Epithelial cell of prostate (primary cell): ENCODE data around the gene TRIM67.
"Not testable (repeated sequence)": the region's sequence is repeated elsewhere in the genome, so short reads cannot be mapped to it uniquely, and the experiment has no call there.

Source experiments
- DNase-seq: peaks from one replicate; pipeline ENCODE4 v3.0.0-alpha.2; 2011; ENCODE audit warnings: low read depth, low spot score
- H3K27ac ChIP-seq: fragments of 450-650 bp; 2 replicates; pipeline ENCODE4 v1.5.1; 2017; ENCODE audit warnings: mild to moderate bottlenecking

The TRIM67 gene

GRCh38 chr1:231155808-231156207 lies 6.0 kb upstream of the TRIM67 start:
- no peak overlapping the region for H3K27ac ChIP-seq
- no peak for DNase-seq

- DNase-seq = no peak
- no peak overlapping the region for H3K27ac ChIP-seq
Measured at GRCh38 chr1:231157311-231157710, 4.5 kb upstream of the TRIM67 start.

GRCh38 chr1:231158141-231158540 lies 3.7 kb upstream of the TRIM67 start:
- DNase-seq, H3K27ac ChIP-seq: not testable (repeated sequence)

GRCh38 chr1:231159202-231159962 lies 2.5 kb upstream of the TRIM67 start:
- DNase-seq = no peak
- H3K27ac ChIP-seq = no peak overlapping the region

- DNase-seq = no peak
- H3K27ac ChIP-seq = no peak overlapping the region
Measured at GRCh38 chr1:231159963-231160761, 1.7 kb upstream of the TRIM67 start.

GRCh38 chr1:231160895-231161666 lies 777 bp upstream of the TRIM67 start:
- no peak overlapping the region for H3K27ac ChIP-seq
- no peak for DNase-seq

GRCh38 chr1:231162297-231162969 lies 575 bp downstream of the TRIM67 start:
- H3K27ac ChIP-seq = no peak overlapping the region
- DNase-seq = no peak

GRCh38 chr1:231162970-231163829 lies 1.3 kb downstream of the TRIM67 start:
- no peak overlapping the region for H3K27ac ChIP-seq
- DNase-seq = no peak

GRCh38 chr1:231163830-231164427 lies 2.1 kb downstream of the TRIM67 start:
- no peak overlapping the region for H3K27ac ChIP-seq
- no peak for DNase-seq

GRCh38 chr1:231165371-231165770 lies 3.5 kb downstream of the TRIM67 start:
- no peak for DNase-seq
- H3K27ac ChIP-seq = no peak overlapping the region

GRCh38 chr1:231166398-231166797 lies 4.5 kb downstream of the TRIM67 start:
- DNase-seq = no peak
- no peak overlapping the region for H3K27ac ChIP-seq

GRCh38 chr1:231170875-231171274 lies 9.0 kb downstream of the TRIM67 start:
- DNase-seq = no peak
- no peak overlapping the region for H3K27ac ChIP-seq

- DNase-seq = peak; percentile 75
- no peak overlapping the region for H3K27ac ChIP-seq
Measured at GRCh38 chr1:231171623-231172197, 9.9 kb downstream of the TRIM67 start.

GRCh38 chr1:231172411-231172810 lies 10.6 kb downstream of the TRIM67 start:
- no peak for DNase-seq
- H3K27ac ChIP-seq = no peak overlapping the region

GRCh38 chr1:231176421-231176820 lies 14.6 kb downstream of the TRIM67 start:
- H3K27ac ChIP-seq = no peak overlapping the region
- DNase-seq = no peak

- H3K27ac ChIP-seq = no peak overlapping the region
- no peak for DNase-seq
Measured at GRCh38 chr1:231177226-231177625, 15.4 kb downstream of the TRIM67 start.

GRCh38 chr1:231177936-231178335 lies 16.1 kb downstream of the TRIM67 start:
- H3K27ac ChIP-seq = no peak overlapping the region
- DNase-seq = no peak

- H3K27ac ChIP-seq = no peak overlapping the region
- DNase-seq = no peak
Measured at GRCh38 chr1:231178970-231179369, 17.1 kb downstream of the TRIM67 start.

- H3K27ac ChIP-seq = no peak overlapping the region
- no peak for DNase-seq
Measured at GRCh38 chr1:231180034-231180433, 18.2 kb downstream of the TRIM67 start.
